GOT3 (cell line): ENCODE results near the gene ENTPD8.
"Not testable (repeated sequence)": the region's sequence is repeated elsewhere in the genome, so short reads cannot be mapped to it uniquely, and the experiment has no call there.

Experiments used
- DNase-seq: peaks from one replicate; lab custom pipeline; 2025; ENCODE audit warnings: mixed read lengths; lab: John Stamatoyannopoulos, UW

ENTPD8 gene

DNA sequence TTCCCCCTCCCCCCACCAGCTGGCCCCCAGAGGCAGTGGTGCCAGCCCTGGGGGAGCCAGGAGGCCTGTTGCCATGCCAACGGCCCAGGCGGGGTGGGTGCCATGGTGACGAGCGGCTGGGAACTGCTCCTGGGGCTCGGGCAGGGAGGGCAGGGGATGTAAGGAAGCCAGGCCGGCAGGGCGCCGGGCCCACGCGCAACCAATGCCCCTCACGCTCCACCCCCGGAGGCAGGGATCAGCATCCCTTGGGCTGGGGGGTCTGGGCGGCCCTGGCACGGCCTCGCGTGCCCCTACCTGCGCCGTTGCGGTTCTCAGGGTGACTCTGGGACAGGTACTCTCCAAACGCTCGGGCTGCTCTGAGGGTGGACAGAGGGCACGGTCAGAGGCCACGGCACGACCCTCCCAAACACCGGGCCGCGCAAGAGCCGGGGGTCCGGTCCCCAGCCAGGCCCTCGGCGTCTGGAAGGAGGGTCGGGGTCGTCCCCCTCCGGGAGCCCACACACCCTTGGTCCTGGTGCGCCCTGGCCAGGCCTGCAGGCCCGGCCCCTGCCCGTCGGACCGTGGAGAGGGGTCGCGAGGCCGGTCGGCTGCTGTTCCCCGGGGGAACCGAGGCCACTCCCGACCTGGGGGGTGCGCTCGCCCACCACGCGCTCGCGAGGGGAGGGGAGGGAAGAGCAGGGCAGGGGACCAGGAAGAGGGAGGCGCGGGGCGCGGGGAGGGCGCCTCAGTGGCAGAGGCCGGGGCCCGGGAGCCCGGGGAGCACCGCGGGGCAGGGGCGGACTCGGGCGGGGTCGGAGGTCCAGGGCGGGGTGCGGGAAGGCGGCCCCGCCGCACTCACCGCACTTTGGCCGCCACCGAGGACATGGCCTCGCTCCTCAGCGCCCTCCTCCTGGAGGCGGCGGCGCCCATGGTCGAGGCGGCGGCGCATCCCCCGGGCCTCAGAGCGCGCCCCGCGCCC lies 17.3 kb upstream of the ENTPD8 start:
- DNase-seq, result no peak

DNA sequence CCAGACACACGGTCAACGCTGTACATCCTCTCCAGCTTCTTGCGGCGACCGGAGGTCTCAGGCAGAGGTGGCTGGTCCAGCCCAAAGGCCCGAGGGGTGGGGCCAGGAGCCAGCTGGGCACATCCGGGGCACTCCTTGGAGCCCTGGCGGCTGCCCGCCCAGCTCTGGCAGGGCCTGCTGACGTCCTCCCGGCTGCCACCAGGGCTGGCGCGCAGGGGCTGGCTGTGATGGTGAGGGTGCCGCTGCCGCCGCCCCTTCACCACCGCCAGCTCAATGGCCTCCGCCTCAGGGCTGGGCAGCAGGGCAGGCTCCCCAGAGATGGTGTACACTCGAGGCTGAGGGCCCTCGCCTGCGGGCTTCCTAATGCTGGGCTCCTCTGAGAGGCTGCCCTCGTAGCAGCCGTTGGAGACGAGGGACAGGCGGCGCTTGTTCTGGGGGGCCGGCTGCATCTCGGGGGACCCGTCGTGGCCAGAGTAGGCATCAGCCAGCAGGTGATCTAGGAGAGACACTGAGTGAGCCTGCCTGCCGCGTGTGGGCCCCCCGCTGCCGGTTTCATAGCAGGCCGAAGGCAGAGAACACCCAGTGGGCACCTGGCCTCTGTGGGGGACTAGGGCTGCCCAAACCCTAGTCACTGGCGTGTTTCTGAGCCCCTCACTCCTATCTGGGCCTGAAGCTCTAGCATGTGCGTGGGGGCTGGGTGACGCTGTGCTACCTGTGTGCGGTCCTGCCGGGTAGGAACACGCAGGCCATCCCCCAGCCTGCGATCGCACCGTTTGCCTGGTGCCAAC lies 16.4 kb upstream of the ENTPD8 start:
- DNase-seq, result no peak

DNA sequence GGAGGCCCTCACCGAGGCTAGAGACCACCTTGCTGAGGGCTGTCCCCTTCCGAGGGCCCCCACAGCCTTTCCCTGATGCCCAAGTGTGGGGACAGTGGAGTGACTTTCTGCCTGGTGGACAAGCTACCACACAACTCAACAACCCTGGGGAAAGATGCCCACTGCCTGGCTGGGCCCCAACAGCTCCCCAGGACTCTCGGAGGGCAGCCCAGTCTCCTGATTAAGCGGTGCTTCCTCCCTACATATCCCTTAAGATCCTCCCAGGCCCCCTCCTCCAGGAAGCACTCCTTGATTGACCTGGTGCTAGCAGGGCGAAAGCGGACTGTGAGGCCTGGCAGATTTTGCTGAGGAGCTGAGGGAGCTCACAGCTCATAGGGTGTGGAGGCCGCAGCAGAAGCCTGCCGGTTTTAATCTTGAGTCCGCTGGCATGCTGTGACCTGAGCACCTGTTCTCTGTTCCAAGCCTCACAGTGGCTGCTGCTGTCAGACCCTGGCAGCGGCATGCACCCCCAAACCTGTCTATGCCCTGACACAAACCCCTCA lies 15.8 kb upstream of the ENTPD8 start:
- DNase-seq, result no peak

DNA sequence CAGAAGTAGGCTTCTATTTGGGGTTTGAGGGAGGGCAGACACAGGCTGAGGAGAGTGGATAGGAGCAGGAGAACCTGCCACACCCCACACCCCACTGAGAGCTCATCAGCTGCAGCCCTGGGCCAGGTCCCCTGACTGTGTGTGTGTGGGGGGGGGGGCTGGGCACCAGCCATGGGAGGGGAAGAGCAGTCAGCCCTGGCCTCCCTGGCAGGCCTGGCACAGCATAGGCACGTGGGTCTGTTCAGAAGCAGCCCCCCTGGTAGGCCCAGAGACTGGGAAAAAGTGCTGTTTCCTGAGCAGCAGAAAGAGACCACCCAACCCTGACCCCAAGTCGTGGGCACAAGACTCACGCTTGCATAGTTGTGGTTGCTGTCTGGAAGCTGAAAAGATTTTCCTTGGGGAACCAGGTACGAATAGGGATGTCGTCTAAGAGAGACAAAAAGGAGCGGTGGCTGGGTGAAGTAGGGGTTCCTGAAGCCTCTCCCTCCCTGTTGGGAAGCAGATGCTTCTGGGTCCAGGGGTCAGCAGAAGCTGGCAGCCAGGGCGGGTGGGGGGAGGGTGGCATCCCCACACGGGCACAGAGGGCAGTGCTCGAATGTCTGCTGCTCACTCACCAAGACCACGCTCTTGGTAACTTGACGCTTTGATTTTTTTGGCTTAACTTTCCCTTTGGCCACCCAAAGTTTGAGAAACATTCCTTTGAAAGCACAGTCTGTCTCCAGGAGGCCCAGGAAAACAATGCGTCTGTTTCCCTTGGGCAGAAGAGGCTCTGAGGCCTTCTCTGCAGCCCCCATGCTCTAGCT lies 15.1 kb upstream of the ENTPD8 start:
- DNase-seq, result no peak

DNA sequence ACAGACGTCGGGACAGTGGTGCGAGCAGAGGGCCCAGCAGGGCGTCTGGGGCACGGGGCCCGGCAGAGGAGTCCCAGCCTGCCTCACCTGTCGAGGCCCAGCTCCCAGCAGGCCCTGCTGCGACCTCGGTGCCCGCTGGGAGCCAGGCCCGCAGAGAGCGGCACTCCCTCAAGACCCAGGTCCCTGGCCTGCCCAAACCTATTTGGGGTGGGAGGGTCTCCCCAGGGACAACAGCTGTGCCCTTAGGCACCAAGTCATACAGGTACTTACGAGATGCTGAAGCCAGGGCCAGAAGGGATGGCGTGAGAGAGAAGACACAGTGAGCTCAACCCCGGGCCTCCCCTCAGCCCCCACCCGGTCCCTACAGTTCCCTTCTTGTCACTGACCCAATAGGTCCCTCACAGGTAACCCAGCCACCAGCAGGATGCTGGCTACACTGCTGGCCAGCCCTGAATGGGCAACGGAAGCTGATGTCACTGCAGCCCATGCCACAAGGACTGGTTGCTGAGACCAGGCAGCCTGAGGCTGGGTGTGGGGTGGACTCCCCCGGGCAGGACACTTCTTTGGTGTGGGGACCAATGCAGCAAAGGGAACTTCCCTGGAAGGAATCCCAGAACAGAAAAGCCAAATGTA lies 14.3 kb upstream of the ENTPD8 start:
- no peak for DNase-seq

DNA sequence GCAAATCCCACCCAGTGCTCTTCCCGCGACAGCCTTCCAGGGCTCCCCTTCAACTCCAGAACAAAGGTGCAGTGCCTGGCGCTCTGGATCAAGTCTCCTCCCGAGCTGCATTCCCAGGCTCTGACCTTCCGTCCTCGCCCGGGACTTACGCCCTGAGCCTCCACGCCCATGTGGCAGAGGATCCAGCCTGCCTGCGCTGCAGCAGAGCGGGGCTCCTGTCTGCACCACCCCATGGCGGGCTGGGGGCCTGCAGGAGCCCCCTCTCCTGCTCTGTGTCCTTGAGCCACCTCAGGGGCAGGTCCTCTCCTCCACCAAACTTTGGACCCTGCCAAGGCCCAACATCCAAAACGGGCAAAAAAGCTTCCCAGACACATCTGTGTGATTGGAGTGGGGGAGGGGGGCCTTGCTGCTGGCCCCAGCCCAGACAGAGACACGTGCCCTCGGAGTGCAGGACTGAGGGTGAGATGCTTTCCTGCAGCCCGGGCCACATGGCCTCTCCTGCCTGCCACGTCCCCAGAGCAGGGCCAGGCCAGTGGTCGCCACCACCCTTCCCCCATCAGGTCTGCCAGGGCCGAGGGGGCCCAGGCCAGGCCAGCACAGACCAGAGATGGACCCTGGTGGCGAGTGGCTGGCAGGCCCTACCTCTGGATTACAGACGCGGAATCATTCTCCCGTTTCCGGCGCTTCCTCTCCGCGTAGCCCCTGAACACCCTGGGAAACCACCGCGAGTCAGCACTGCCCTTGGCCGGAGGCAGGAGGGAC lies 13.6 kb upstream of the ENTPD8 start:
- no peak for DNase-seq

DNA sequence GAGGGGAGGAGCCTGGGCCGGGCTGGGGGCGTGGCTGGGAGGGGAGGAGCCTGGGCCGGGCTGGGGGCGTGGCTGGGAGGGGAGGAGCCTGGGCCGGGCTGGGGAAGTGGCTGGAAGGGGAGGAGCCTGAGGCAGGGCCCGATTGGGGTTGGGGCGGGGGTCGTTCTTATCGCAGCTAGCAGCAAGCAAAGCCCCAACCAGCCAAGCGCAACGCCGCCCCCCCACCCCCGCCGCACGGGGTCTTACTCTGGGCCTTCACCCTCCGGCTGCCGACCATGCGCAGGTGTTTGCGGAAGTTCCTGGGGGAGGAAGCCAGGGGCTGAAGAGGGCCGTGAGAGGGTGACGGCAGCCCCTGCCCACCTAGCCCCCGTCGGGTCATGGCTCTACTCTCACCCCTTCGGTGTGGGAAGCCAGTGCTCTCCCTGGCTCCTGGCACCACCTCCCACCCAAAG lies 13.0 kb upstream of the ENTPD8 start:
- DNase-seq, result no peak

DNA sequence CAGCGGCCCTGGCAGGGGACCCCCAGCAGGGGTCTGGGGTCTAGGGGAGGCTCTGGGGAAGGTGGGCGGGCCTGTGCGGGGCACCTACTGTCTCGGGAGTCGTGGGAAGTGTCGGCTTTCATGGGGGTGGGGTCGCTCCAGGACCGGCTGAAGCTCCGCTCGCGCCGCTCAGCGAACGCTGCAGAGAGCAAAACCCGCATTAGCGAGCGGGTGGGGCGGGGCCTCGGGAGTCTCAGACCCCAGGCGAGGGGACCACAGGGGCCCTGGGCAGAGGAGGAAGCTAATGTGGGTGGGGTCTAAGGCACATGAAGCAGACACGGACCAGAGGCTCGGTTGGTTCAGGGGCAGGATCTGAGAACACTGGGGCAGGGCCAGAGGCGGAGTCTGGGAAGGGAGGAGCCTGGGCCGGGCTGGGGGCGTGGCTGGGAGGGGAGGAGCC lies 12.5 kb upstream of the ENTPD8 start:
- no peak for DNase-seq

DNA sequence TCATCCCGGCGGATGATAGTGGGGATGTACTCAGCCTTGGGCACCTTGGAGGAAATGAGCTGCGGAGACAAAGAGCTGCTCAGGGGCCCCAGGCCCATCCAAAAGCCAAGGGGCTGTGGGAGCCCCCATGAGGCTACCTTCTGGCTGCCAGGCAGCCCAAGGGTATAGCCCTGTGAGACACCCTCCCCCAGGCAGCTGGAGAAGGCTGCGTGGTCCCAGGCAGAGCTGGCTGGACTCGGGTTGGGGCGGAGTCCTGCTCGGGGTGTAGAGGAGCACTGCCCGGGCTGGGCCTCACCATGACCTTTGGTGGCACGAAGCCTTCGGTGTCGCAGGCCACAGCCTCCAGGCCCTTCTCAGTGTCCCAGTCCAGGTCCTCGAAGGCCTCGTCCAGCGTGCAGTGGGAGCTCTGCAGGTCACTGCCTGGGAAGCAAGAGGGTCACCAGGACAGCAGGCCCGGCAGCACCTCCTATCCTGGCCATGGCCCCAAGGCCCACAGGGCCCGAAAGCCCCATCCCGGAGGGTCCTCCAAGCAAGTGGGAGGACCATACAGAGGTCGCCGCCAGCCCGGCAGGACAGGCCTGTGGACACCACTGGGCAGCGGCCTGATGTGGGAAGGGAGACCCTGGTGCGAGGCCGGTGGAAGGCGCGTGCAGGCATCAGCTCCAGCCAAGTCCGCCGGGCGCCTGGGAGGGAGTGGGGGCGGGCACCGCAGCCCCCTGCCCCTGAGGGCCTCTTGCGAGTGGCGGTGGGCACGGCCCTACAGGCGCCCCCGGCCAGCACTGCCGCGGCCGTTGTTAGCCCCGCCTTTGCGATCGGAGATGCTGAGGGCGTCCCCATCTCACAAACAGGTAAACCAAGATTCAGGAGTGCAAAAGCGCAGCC lies 11.8 kb upstream of the ENTPD8 start:
- no peak for DNase-seq

DNA sequence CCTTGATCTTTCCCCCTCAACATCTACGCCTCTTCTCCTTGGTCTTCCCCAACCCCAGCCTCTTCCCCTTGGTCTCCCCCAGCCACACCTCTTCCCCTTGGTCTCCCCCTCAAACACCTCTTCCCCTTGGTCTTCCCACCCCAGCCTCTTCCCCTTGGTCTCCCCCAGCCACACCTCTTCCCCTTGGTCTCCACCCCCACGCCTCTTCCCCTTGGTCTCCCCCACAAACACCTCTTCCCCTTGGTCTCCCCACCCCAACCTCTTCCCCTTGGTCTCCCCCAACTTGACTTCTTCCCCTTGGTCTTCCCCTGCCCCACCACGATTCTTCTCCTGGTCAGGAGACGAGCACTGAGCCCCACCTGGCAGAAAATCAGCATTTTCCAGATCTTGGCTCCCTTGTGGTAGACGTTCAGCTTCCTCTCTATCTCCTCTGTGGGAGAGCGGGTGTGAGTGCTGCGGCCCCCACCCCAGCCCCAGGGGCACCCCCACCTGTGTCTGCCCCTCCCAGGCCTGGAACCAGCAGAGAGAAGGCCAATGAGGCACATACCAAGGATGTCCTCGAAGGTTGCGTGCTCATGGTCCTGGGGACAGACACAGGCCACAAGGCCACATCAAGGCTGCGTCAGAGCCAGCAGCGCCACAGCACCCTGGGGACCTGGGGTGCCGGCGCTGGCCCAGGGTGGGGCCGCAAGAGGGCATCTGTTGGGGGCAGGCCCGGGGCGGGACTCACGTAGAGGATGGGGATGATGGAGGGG lies 11.0 kb upstream of the ENTPD8 start:
- no peak for DNase-seq

DNA sequence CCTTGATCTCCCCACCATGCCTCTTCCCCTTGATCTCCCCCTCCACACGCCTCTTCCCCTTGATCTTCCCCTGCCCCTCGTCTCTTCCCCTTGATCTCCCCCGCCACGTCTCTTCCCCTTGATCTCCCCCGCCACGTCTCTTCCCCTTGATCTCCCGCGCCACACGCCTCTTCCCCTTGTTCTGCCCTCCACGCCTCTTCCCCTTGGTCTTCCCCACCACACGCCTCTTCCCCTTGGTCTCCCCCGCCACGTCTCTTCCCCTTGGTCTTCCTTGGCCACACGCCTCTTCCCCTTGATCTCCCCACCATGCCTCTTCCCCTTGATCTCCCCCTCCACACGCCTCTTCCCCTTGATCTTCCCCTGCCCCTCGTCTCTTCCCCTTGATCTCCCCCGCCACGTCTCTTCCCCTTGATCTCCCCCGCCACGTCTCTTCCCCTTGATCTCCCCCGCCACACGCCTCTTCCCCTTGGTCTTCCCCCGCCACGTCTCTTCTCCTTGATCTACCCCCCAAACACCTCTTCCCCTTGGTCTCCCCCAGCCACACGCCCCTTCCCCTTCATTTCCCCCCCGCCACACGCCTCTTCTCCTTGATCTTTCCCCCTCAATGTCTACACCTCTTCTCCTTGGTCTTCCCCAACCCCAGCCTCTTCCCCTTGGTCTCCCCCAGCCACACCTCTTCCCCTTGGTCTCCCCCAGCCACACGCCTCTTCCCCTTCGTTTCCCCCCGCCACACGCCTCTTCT lies 10.3 kb upstream of the ENTPD8 start:
- DNase-seq, result not testable (repeated sequence)

DNA sequence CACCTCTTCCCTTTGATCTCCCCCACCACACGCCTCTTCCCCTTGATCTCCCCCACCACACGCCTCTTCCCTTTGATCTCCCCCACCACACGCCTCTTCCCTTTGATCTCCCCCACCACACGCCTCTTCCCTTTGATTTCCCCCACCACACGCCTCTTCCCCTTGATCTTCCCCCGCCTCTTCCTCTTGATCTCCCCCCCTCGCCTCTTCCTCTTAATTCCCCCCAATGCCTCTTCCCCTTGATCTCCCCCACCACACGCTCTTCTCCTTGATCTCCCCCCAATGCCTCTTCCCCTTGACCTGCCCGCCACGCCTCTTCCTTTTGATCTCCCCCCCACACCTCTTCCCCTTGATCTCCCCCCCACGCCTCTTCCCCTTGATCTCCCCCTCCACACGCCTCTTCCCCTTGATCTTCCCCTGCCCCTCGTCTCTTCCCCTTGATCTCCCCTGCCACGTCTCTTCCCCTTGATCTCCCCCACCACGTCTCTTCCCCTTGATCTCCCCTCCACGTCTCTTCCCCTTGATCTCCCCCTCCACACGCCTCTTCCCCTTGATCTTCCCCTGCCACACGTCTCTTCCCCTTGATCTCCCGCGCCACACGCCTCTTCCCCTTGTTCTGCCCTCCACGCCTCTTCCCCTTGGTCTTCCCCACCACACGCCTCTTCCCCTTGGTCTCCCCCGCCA lies 9.5 kb upstream of the ENTPD8 start:
- DNase-seq, result not testable (repeated sequence)

DNA sequence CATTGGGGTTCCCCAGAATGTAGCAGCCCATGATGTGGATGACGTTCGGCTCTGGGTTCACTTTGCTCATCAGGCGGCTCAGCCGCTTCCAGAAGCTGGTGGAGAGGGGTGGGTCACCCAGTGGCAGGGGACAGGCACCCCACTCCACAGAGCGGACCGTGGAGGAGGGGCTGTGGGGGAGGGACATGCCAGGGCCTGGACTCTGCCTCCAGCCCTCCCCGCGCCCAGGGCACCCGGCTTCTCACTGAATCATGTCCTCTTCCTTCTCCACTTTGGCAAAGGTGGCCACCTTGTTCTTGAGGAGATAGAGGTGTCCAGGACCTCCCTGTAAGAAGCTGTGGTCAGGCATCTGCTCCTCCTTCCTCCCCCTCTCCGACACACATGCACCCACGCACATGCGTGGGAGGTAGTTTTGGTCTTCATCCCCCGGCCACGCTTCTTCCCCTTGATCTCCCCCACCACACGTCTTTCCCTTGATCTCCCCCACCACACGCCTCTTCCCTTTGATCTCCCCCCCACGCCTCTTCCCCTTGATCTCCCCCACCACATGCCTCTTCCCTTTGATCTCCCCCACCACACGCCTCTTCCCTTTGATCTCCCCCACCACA lies 8.9 kb upstream of the ENTPD8 start:
- DNase-seq, result no peak

DNA sequence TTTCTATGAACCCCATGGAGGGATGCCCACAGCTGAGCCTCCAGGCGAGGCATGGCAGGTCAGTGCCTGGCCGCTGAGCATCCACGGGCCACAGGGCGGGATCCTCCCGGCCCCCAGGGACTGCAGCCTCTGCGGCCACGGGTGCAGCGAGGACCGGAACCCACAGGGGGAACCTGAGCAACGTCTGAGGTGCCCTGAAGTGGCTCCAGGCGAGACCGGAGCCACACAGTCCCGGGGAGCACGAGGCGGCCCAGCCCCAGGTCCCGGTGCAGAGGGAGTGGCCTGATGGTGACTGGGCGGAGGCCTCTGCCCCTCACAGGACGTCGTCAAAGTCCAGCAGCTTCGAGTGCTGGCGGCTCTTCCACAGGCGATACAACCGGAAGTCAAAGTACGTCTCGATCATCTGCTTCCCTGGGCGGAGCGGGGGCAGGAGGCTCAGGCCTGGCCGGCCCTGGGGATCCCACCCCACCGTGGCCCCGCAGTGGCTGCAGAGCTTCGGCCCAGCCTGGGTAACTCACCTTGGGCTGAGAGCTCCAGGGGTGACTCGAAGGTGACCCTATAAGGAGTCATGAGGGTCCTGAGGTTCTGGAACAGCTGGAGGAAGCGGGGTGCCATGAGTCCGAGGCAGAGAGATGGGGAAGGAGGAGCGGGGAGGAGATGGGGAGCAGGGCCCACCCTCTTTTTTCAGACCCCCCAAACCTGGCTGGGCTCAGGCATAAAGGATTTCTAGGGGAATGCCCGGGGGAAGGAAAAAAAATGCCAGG lies 8.1 kb upstream of the ENTPD8 start:
- no peak for DNase-seq

DNA sequence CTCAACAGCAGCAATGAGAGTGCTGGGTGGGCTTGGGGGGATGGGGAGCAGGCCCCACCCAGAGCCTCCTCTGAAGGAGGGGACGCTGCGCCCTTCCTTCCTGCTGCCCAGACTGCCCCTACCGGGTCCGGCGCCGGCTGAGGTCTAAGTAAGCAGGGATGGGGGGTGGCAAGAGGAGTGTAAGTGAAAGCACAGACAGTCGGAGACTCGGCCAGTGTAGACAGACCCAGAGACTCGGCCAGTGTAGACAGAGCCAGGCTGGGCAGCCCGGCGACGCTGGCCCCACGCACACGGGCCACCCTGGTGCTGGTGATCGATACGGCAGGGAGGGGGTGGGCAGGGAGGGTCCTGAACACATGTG lies 7.4 kb upstream of the ENTPD8 start:
- no peak for DNase-seq
